NT2/D1 (cell line): ENCODE results near the gene DYNC1LI1.

Experiments
- DNase-seq: peaks from one replicate; pipeline ENCODE4 v3.0.0-alpha.2; 2011; ENCODE audit warnings: low read depth, low spot score
- H3K27me3 ChIP-seq: 2 replicates; pipeline ENCODE4 v1.6.0; 2011; ENCODE audit warnings: mild to moderate bottlenecking; ENCODE audit not compliant: insufficient read length, insufficient read depth
- H3K36me3 ChIP-seq: 2 replicates; pipeline ENCODE4 v1.6.1; 2011; ENCODE audit warnings: mild to moderate bottlenecking, low read length, mixed read lengths; ENCODE audit not compliant: insufficient read depth, insufficient read length
- H3K4me1 ChIP-seq: 2 replicates; pipeline ENCODE4 v1.5.1; 2011; ENCODE audit not compliant: insufficient read depth, insufficient read length
- H3K4me3 ChIP-seq: 2 replicates; pipeline ENCODE4 v1.5.1; 2011; ENCODE audit warnings: low read depth; ENCODE audit not compliant: insufficient read length
- H3K9ac ChIP-seq: 2 replicates; pipeline ENCODE4 v1.6.0; 2011; ENCODE audit warnings: low read depth; ENCODE audit not compliant: insufficient read length
- H3K9me3 ChIP-seq: 2 replicates; pipeline ENCODE4 v1.5.1; 2011; ENCODE audit warnings: mild to moderate bottlenecking, low read length; ENCODE audit not compliant: insufficient read depth
- SUZ12 ChIP-seq: IDR thresholded peaks from 2 replicates; pipeline ENCODE4 v1.6.1; 2011; ENCODE audit not compliant: insufficient read length, insufficient read depth; ENCODE audit errors: extremely low read depth
- YY1 ChIP-seq: IDR thresholded peaks from 2 replicates; pipeline ENCODE4 v1.6.1; 2011; ENCODE audit not compliant: insufficient read length, insufficient read depth
- ZNF274 ChIP-seq: IDR thresholded peaks from 2 replicates; pipeline ENCODE4 v1.6.1; 2011; ENCODE audit warnings: mild to moderate bottlenecking, low read depth, low read length

DYNC1LI1 gene

DNA sequence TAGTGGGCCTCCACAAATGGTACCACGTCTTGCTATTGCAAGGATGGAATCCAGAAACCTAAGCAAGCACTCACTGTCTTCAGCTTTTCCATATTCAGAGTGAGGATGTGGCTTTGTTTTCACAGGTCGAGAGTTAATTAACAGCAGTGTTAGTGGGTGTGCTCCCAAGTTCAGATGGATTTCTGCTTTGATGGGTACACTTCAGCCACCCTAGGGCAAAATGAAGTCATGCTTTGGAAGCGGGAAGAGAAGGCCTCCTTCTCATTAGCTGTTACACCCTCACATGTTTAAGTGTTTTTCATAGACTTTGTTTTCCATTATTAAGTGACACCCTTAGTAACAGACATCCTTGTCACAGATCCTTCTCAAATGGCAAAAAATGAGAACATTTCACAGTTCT, 36.3 kb upstream of the DYNC1LI1 start:
- DNase-seq = no peak
- H3K4me1 ChIP-seq = peaks cover 2% of the 10 kb centered on the region
- no peaks in the 10 kb centered on the region for H3K27me3 ChIP-seq
- no peak overlapping the region for H3K9ac ChIP-seq
- no peak for TF ChIP-seq SUZ12
- TF ChIP-seq ZNF274 = no peak
- no peak for TF ChIP-seq YY1
- no peaks in the 10 kb centered on the region for H3K36me3 ChIP-seq
- H3K9me3 ChIP-seq = no peaks in the 10 kb centered on the region
- H3K4me3 ChIP-seq = no peak overlapping the region

DNA sequence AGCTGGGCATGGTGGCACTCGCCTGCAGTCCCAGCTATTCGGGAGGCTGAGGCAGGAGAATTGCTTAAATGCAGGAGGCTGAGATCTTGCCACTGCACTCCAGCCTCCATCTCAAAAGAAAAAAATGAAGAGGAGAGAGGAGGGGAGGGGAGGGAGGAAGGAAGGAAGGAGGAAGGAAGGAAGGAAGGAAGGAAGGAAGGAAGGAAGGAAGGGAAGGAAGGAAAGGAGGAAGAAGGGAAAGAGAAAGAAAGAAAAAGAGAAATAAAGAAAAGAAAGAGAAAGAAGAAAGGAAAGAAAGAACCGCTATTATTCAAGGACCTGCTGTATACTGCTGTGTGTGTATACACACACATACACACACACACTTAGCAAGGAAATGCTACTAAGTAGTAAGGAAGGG, 35.6 kb upstream of the DYNC1LI1 start:
- Histone ChIP-seq H3K4me1 (peaks cover 2% of the 10 kb centered on the region), H3K9ac (no peak overlapping the region), H3K36me3 (no peaks in the 10 kb centered on the region), H3K27me3 (no peaks in the 10 kb centered on the region), H3K4me3 (no peak overlapping the region), H3K9me3 (no peaks in the 10 kb centered on the region)
- DNase-seq = no peak
- TF ChIP-seq SUZ12 (no peak), YY1 (no peak), ZNF274 (no peak)

DNA sequence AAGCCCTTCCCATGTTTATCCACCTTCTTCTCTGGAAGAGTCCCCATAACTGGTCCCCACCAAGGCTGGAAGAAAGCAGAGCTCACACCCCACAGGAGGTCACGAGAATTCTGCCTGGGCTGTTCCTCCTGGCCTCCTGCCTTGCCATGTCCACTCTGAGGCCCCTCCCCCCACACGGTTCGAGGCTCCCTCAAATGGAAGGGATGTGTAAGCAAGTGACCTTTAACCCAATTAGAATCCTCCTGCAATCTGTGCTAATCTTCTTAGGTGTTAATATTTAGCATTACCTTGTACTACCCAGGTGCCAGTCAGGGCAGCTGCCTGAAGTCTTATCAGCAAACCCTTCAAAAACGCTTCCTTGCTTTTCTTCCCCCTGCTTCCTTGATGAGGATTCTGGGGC, 32.4 kb upstream of the DYNC1LI1 start:
- TF ChIP-seq ZNF274 (no peak), SUZ12 (no peak), YY1 (no peak)
- Histone ChIP-seq H3K27me3 (no peaks in the 10 kb centered on the region), H3K9me3 (no peaks in the 10 kb centered on the region), H3K9ac (no peak overlapping the region), H3K36me3 (no peaks in the 10 kb centered on the region), H3K4me3 (no peak overlapping the region), H3K4me1 (peaks cover 2% of the 10 kb centered on the region)
- DNase-seq = no peak

DNA sequence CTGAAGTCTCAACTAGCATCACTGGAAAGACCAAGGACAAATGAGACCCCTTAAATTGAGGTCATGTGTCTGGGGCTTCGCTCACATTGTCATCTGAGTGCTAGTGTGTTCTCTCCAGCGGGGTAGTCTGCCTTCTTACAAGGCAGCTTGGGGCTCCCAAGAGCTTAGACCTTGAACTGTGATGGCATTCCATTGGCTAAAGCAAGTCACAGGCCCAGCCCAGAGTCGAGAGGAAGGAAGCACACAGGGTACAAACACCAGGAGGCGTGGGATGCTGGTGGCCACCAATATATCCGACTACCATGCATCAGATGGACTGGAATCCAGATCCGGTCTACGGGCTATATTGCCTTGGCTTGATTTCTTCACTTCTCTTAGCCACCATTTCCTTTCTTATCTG, 31.5 kb upstream of the DYNC1LI1 start:
- no peaks in the 10 kb centered on the region for H3K36me3 ChIP-seq
- H3K27me3 ChIP-seq = no peaks in the 10 kb centered on the region
- H3K9ac ChIP-seq = no peak overlapping the region
- no peak for DNase-seq
- H3K4me1 ChIP-seq = peaks cover 2% of the 10 kb centered on the region
- H3K9me3 ChIP-seq = no peaks in the 10 kb centered on the region
- no peak overlapping the region for H3K4me3 ChIP-seq
- TF ChIP-seq YY1 (no peak), ZNF274 (no peak), SUZ12 (no peak)

DNA sequence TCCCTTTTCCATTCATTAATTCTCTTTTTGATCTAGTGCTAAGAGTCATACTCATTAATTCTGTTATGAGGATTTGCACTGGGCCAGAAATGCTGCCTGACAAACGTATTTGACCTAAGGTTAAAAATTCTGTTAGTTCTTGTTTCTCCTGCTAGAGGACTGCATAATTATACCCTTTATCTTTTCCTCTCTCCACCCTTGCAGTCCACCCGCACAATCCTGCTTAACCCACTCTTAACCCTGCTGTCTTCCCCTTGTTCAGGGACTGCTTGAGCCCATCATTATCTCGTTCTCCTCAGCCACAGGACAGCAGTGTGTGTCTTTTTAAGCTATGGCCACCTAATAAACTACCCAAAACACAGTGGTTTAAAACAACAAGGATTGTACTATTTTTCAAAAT, 31.1 kb upstream of the DYNC1LI1 start:
- TF ChIP-seq YY1 (no peak), SUZ12 (no peak), ZNF274 (no peak)

DNA sequence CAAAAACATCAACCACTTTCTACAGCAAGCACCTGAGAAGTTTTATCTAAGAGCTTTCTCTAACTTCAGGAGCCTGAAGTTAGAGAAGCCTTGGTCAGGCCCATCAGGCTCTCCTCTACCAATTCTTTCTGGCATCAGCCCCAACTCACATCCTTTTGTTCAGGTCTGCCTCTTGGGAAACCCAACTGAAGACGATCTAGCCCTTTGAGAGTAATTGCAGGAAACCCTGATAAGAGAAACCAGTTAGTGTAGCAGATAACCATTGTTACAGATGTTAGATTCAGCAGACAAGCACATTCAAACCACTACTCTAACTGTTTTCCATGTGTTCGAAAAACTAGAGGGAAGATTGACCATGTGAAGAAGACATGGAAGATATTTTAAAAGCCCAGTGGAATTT, 27.0 kb upstream of the DYNC1LI1 start:
- H3K4me3 ChIP-seq = no peak overlapping the region
- TF ChIP-seq YY1 (no peak), SUZ12 (no peak), ZNF274 (no peak)
- H3K4me1 ChIP-seq = peaks cover 3% of the 10 kb centered on the region
- no peaks in the 10 kb centered on the region for H3K9me3 ChIP-seq
- no peak for DNase-seq
- H3K9ac ChIP-seq = no peak overlapping the region
- no peaks in the 10 kb centered on the region for H3K36me3 ChIP-seq
- peaks cover 7% of the 10 kb centered on the region for H3K27me3 ChIP-seq

More for the DNA sequence above, 31.1 kb upstream of the DYNC1LI1 start:
- Histone ChIP-seq H3K9ac (no peak overlapping the region), H3K4me3 (no peak overlapping the region), H3K9me3 (no peaks in the 10 kb centered on the region), H3K4me1 (peaks cover 2% of the 10 kb centered on the region), H3K36me3 (no peaks in the 10 kb centered on the region), H3K27me3 (no peaks in the 10 kb centered on the region)
- DNase-seq = no peak

DNA sequence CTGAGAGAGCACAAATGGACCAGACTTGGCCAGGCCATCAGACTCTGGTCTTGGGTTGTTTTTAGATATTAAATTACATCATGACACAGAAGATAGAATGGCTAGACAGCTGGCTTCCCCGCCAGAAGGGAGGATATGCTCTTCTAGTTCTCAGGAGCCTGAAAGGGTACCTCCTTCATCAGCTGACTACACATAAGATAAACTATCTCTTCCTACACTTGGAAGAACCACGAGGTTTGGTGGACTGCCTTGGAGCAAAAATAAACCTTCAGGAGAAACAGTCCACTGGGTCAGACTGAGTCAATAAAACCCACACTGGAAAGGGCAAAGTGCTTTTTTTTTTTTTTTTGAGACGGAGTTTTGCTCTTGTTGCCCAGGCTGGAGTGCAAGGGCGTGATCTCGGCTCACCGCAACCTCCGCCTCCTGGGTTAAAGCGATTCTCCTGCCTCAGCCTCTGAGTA, 26.3 kb upstream of the DYNC1LI1 start:
- TF ChIP-seq YY1 (no peak), ZNF274 (no peak), SUZ12 (no peak)
- H3K4me1 ChIP-seq = peaks cover 3% of the 10 kb centered on the region
- H3K9ac ChIP-seq = no peak overlapping the region
- H3K4me3 ChIP-seq = no peak overlapping the region
- H3K27me3 ChIP-seq = peaks cover 7% of the 10 kb centered on the region
- no peaks in the 10 kb centered on the region for H3K9me3 ChIP-seq
- DNase-seq = no peak
- no peaks in the 10 kb centered on the region for H3K36me3 ChIP-seq

DNA sequence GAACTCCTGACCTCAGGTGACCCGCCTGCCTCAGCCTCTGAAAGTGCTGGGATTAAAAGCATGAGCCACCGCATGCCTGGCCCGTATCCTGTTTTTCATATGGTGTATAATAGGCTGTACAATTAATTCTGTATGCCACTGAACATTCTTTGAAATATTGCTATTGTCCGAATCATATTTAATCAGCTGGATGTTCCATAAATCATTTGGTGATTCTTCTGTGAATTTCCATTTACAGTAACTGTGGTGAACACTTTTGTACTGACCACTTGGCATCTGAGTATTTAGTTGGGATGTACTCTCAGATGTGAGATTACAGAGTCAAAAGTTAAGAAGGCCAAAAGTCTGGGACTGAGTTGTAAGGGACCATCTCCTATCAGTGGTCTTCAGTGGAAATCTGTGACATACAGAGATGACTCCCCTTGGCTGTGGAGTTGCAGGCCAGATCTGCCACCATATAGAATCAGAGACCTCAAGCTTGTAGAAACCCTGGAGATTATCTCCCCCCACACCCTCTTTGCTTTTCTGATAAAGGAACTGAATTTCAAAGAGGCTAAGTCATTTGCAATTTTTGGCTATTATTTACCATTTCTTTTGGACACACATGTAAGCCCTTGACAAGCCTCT, 25.7 kb upstream of the DYNC1LI1 start:
- Histone ChIP-seq H3K36me3 (no peaks in the 10 kb centered on the region), H3K4me3 (no peak overlapping the region), H3K9me3 (no peaks in the 10 kb centered on the region), H3K27me3 (peaks cover 7% of the 10 kb centered on the region), H3K9ac (no peak overlapping the region), H3K4me1 (peaks cover 3% of the 10 kb centered on the region)
- no peak for DNase-seq
- TF ChIP-seq SUZ12 (no peak), YY1 (no peak), ZNF274 (no peak)
